Measurements from ENCODE around the gene UBE2F.

Gene UBE2F

GRCh38 chr2:238083919-238084318, 117.1 kb downstream of the UBE2F start:
- DNase-seq, result no peak

GRCh38 chr2:238084761-238085160, 117.9 kb downstream of the UBE2F start:
- DNase-seq, result no peak

- no peak for DNase-seq
Observed at GRCh38 chr2:238085899-238086298, 119.1 kb downstream of the UBE2F start.

GRCh38 chr2:238087211-238087610, 120.4 kb downstream of the UBE2F start:
- no peak for DNase-seq

GRCh38 chr2:238090887-238091286, 124.1 kb downstream of the UBE2F start:
- no peak for DNase-seq

- DNase-seq, result no peak
Observed at GRCh38 chr2:238091436-238092060, 124.7 kb downstream of the UBE2F start.
